ENCODE measurements around the gene SCN3A. TPM values are rescaled to one million over a fixed set of nuclear protein-coding genes. Genes with fewer than 3 reads are reported as not detected.

Gene SCN3A
- polyA plus RNA-seq, 2 of the 4 experiments (the other 2 are of a cell fraction), result 0.05 to 0.12 TPM

- no peaks in the 10 kb centered on the region for H3K4me1 ChIP-seq
- no peak for TF ChIP-seq ZSCAN20 (CRISPR knock-in tag; IDR thresholded peaks at IDR 0.05)
- no peak for TF ChIP-seq EHF (CRISPR knock-in tag; IDR thresholded peaks at IDR 0.05)
- TF ChIP-seq FOSB (CRISPR knock-in tag; IDR thresholded peaks at IDR 0.05), result no peak
- TF ChIP-seq MYC (IDR thresholded peaks at IDR 0.05; ENCODE audit: borderline replicate concordance, low read length), result no peak
- TF ChIP-seq POLR2AphosphoS2 (conservative IDR thresholded peaks at IDR 0.05; ENCODE audit: low read length), result no peak
- no peak for TF ChIP-seq FOSL2 (IDR thresholded peaks at IDR 0.05)
- TF ChIP-seq FOSL2 (CRISPR knock-in tag; IDR thresholded peaks at IDR 0.05), result no peak
- no peak for TF ChIP-seq RARB (CRISPR knock-in tag; IDR thresholded peaks at IDR 0.05)
- no peak for TF ChIP-seq SREBF2 (IDR thresholded peaks at IDR 0.05)
- no peak for TF ChIP-seq TP53 (CRISPR knock-in tag; IDR thresholded peaks at IDR 0.05)
- ChIA-PET CTCF (no interaction called here), POLR2A (no interaction called here)
- 6% methylated on average over 4 of the region's 4 CpGs for WGBS (ENCODE audit: missing lambda C conversion rate)
- H3K4me2 ChIP-seq, result no peak overlapping the region
- no peak for FAIRE-seq
- no peak for DNase-seq (ENCODE audit: low read depth in 1 of 2, low spot score in 1 of 2)
- no peaks in the 10 kb centered on the region for H3K9me3 ChIP-seq
- no peak overlapping the region for H3K4me3 ChIP-seq
- no peak overlapping the region for H3K27ac ChIP-seq
- ATAC-seq, result no peak
Measured at GRCh38 chr2:165147186-165148045, 56.4 kb downstream of the SCN3A start.

- POLR2A ChIA-PET, result no interaction called here
- H3K27ac ChIP-seq, result no peak overlapping the region
- ATAC-seq (no peak), FAIRE-seq (no peak), DNase-seq (ENCODE audit: low read depth in 1 of 2, low spot score in 1 of 2) (peak in 1 of 2 experiments; percentile 1)
- WGBS (ENCODE audit: missing lambda C conversion rate), result 33% methylated on average over 1 of the region's 1 CpG
- no peak overlapping the region for H3K4me2 ChIP-seq
- no peak overlapping the region for H3K4me3 ChIP-seq
- no peaks in the 10 kb centered on the region for H3K4me1 ChIP-seq
- CTCF ChIA-PET, result no interaction called here
- H3K9me3 ChIP-seq, result no peaks in the 10 kb centered on the region
- no peak for TF ChIP-seq RFX5 (IDR thresholded peaks at IDR 0.05)
Measured at GRCh38 chr2:165144315-165144714, 59.5 kb downstream of the SCN3A start.

DNA sequence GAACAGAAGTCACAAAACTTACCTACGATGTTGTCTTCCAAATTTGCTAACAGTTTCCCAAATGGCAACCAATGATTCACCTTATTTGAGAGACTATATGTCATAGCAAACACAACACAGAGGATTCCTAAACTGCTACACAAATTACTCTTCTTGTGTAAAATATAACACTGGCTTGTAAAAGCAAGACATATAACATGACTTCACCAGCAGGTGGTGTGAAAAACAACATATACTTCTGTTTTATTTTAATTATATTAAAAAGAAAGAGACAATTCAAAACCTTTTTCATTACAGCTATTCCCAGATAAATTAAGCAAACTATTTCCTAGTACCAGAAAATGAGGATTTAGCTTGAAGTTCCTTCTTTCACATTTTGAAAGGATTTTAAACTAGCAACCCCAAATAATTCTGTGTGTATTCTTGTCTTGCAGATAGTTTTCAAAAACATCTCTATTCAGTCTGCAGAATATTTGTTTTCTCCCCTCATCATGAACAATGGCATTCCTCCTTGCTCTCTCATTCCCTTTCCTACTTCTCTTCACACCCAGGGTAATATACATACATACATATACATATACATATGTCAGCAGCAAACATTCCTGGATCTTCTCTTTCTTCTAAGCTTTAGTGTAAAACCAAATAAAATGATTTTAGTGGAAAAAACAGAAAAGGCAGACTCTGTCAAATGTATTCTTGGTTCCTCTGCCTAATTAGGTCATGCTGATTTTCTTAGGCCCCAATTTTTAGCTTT is 62.1 kb downstream of the SCN3A start:
- Histone ChIP-seq H3K4me2 (no peak overlapping the region), H3K4me3 (no peak overlapping the region), H3K27ac (no peak overlapping the region), H3K4me1 (no peaks in the 10 kb centered on the region), H3K9me3 (no peaks in the 10 kb centered on the region)
- 44% methylated on average over 1 of the region's 1 CpG for WGBS (ENCODE audit: missing lambda C conversion rate)
- no peak for ATAC-seq
- no peak for DNase-seq (ENCODE audit: low read depth in 1 of 2, low spot score in 1 of 2)
- ChIA-PET CTCF (interaction anchor here (0.6 to 1.2 kb wide), 2 partner anchors 62 to 64 kb away, joined by 3 to 4 read pairs; partner anchors contain the start of gene SCN3A), POLR2A (no interaction called here)
- FAIRE-seq, result no peak
- TF ChIP-seq POLR2AphosphoS2 (conservative IDR thresholded peaks at IDR 0.05; ENCODE audit: low read length) (no peak), SREBF2 (IDR thresholded peaks at IDR 0.05) (no peak), TP53 (CRISPR knock-in tag; IDR thresholded peaks at IDR 0.05) (no peak), NFE2L2 (conservative IDR thresholded peaks at IDR 0.05; ENCODE audit: low read length) (no peak), HEYL (CRISPR knock-in tag; IDR thresholded peaks at IDR 0.05) (no peak), HOXB5 (CRISPR knock-in tag; IDR thresholded peaks at IDR 0.05) (no peak), RARB (CRISPR knock-in tag; IDR thresholded peaks at IDR 0.05) (no peak), KDM1A (IDR thresholded peaks at IDR 0.05; ENCODE audit: low read depth) (no peak), CBX8 (IDR thresholded peaks at IDR 0.05) (no peak), CEBPB (IDR thresholded peaks at IDR 0.05) (no peak)

- Histone ChIP-seq H3K4me3 (no peak overlapping the region), H3K9me3 (no peaks in the 10 kb centered on the region), H3K4me1 (no peaks in the 10 kb centered on the region), H3K4me2 (no peak overlapping the region), H3K27ac (no peak overlapping the region)
- 34% methylated on average over 2 of the region's 3 CpGs for WGBS (ENCODE audit: missing lambda C conversion rate)
- POLR2A ChIA-PET, result no interaction called here
- ATAC-seq (no peak), FAIRE-seq (no peak), DNase-seq (ENCODE audit: low read depth in 1 of 2, low spot score in 1 of 2) (no peak)
- CTCF ChIA-PET, result no interaction called here
- TF ChIP-seq MAFK (IDR thresholded peaks at IDR 0.05; ENCODE audit: partially characterized antibody), result no peak
- no peak for TF ChIP-seq FOSB (CRISPR knock-in tag; IDR thresholded peaks at IDR 0.05)
- no peak for TF ChIP-seq HMGXB4 (CRISPR knock-in tag; IDR thresholded peaks at IDR 0.05; ENCODE audit: borderline replicate concordance)
- TF ChIP-seq REST (IDR thresholded peaks at IDR 0.05), result no peak
- TF ChIP-seq MAZ (IDR thresholded peaks at IDR 0.05; ENCODE audit: borderline replicate concordance, low read depth, low read length), result no peak
- no peak for TF ChIP-seq CHD2 (IDR thresholded peaks at IDR 0.05; ENCODE audit: low read length, partially characterized antibody)
- TF ChIP-seq RARB (CRISPR knock-in tag; IDR thresholded peaks at IDR 0.05), result no peak
- no peak for TF ChIP-seq EP300 (IDR thresholded peaks at IDR 0.05)
- no peak for TF ChIP-seq HOXB5 (CRISPR knock-in tag; IDR thresholded peaks at IDR 0.05)
- TF ChIP-seq NR3C1 (IDR thresholded peaks at IDR 0.05), result no peak
- TF ChIP-seq RAD21 (conservative IDR thresholded peaks at IDR 0.05 in 1 of 2, IDR thresholded peaks at IDR 0.05 in 1 of 2), result no peak
Measured at GRCh38 chr2:165126244-165126643, 77.6 kb downstream of the SCN3A start.

All from A549 (cell line).